B cell (primary cell): ENCODE data around the gene RSPH4A. TPM values are rescaled to one million over a fixed set of nuclear protein-coding genes. Genes with fewer than 3 reads are reported as not detected.

ENCODE experiments used
- ATAC-seq: fragments of 200-7000 bp; cut with Tn5 transposase; one replicate; pipeline ENCODE4 v1.10.0; 2021; ENCODE audit warnings: low read depth, mild to moderate bottlenecking, moderate number of reproducible peaks, moderate library complexity
- CTCF ChIA-PET: fragments of 350-600 bp; sonication (Branson Sonifier 250); formaldehyde crosslinking; loops from one replicate; lab custom pipeline; 2021; ENCODE audit warnings: antibody characterized with exemption, inconsistent platforms; lab: Charles Lee
- POLR2A ChIA-PET: fragments of 350-600 bp; sonication (Branson Sonifier 250); formaldehyde crosslinking; loops from one replicate; lab custom pipeline; 2021; ENCODE audit warnings: antibody characterized with exemption; lab: Charles Lee
- DNase-seq: peaks from one replicate; pipeline ENCODE4 v3.0.0; 2013
- H2AFZ ChIP-seq: 2 replicates; pipeline ENCODE4 v1.6.1; 2012; ENCODE audit warnings: mild to moderate bottlenecking, low read depth, low read length; ENCODE audit not compliant: insufficient read depth, poor library complexity, severe bottlenecking
- H3K27ac ChIP-seq, 2 donors: 1 replicate in 1 of 2; 2 replicates in 1 of 2; pipeline ENCODE4 v1.5.1; 2012 to 2013; ENCODE audit warnings: low read length in 2 of 2, mild to moderate bottlenecking in 2 of 2, moderate library complexity in 1 of 2
- H3K27me3 ChIP-seq, 4 experiments: fragments of 200-600 bp in 1 of 4; sonication (generic) in 1 of 4; replicated peaks in 1 of 4; 1 replicate in 2 of 4; 2 replicates in 2 of 4; pipeline versions ENCODE4 v1.6.1 to v1.7.0; 2013 to 2016; ENCODE audit warnings: low read length in 3 of 4, mild to moderate bottlenecking in 2 of 4, mixed read lengths in 1 of 4, moderate library complexity in 1 of 4; ENCODE audit not compliant: insufficient read depth in 4 of 4, control insufficient read depth in 3 of 4; ENCODE audit errors: control extremely low read depth in 1 of 4
- H3K36me3 ChIP-seq, 2 experiments: replicated peaks in 1 of 2; 1 replicate in 1 of 2; 2 replicates in 1 of 2; pipeline versions ENCODE4 v1.6.1 to v1.7.1; 2013; ENCODE audit warnings: low read length in 1 of 2; ENCODE audit not compliant: insufficient read depth in 2 of 2, control insufficient read depth in 1 of 2; ENCODE audit errors: control extremely low read depth in 1 of 2, extremely low read depth in 1 of 2
- H3K4me1 ChIP-seq, 2 donors: fragments of 200-600 bp in 1 of 2; sonication (generic) in 1 of 2; 1 replicate in 1 of 2; 2 replicates in 1 of 2; pipeline versions ENCODE4 v1.5.1 to v1.6.1; 2013 to 2017; ENCODE audit warnings: low read length in 2 of 2; ENCODE audit not compliant: control insufficient read depth in 2 of 2, insufficient read depth in 2 of 2
- H3K4me2 ChIP-seq: replicated peaks from 2 replicates; pipeline ENCODE3; 2012; ENCODE audit warnings: mild to moderate bottlenecking, low read depth, low read length; ENCODE audit not compliant: poor library complexity, severe bottlenecking
- H3K4me3 ChIP-seq, 5 experiments: fragments of 200-600 bp in 1 of 5; sonication (generic) in 1 of 5; 1 replicate in 3 of 5; 2 replicates in 2 of 5; pipeline versions ENCODE4 v1.5.1 to v1.7.0; 2011 to 2016; ENCODE audit warnings: low read length in 4 of 5, mild to moderate bottlenecking in 4 of 5, low read depth in 2 of 5, control low read depth in 1 of 5, moderate library complexity in 1 of 5; ENCODE audit not compliant: insufficient read depth in 1 of 5; ENCODE audit errors: control extremely low read depth in 1 of 5, extremely low read depth in 1 of 5
- H3K79me2 ChIP-seq: fragments of 200-600 bp; sonication (generic); one replicate; pipeline ENCODE4 v1.6.0; 2016; ENCODE audit warnings: low read length; ENCODE audit not compliant: control insufficient read depth, insufficient read depth
- H3K9ac ChIP-seq: fragments of 200-600 bp; sonication (generic); 2 replicates; pipeline ENCODE4 v1.6.1; 2017; ENCODE audit warnings: mild to moderate bottlenecking, low read length, moderate library complexity
- H3K9me3 ChIP-seq, 3 donors: one replicate each; pipeline versions ENCODE4 v1.6.1 to v1.7.1; 2013; ENCODE audit warnings: low read length in 2 of 3; ENCODE audit not compliant: control insufficient read depth in 2 of 3, insufficient read depth in 1 of 3; ENCODE audit errors: control extremely low read depth in 1 of 3
- H4K20me1 ChIP-seq: 2 replicates; pipeline ENCODE4 v1.6.0; 2012; ENCODE audit warnings: mild to moderate bottlenecking, low read length; ENCODE audit not compliant: insufficient read depth, control insufficient read depth, poor library complexity, severe bottlenecking
- H3K27ac Mint-ChIP-seq: one replicate; pipeline ENCODE4 v1.8.0; 2021; ENCODE audit warnings: mixed read lengths
- H3K27me3 Mint-ChIP-seq: one replicate; pipeline ENCODE4 v1.8.0; 2021; ENCODE audit warnings: mixed read lengths
- H3K4me1 Mint-ChIP-seq: one replicate; pipeline ENCODE4 v1.8.0; 2021; ENCODE audit warnings: mixed read lengths
- H3K4me3 Mint-ChIP-seq: one replicate; pipeline ENCODE4 v1.8.0; 2021; ENCODE audit warnings: mixed read lengths
- H3K9me3 Mint-ChIP-seq: one replicate; pipeline ENCODE4 v1.8.0; 2022; ENCODE audit warnings: mixed read lengths; ENCODE audit not compliant: insufficient read depth
- CTCF ChIP-seq: fragments of 200-600 bp; IDR thresholded peaks from one replicate; pipeline ENCODE4 v1.8.0; 2022; ENCODE audit warnings: antibody characterized with exemption, mild to moderate bottlenecking
- EZH2 ChIP-seq: IDR thresholded peaks from 2 replicates; pipeline ENCODE4 v1.6.1; 2012; ENCODE audit warnings: borderline replicate concordance, low read depth, mild to moderate bottlenecking, moderate library complexity, low read length; ENCODE audit not compliant: insufficient read depth, poor library complexity, severe bottlenecking
- WGBS: methylation state at CpG from one replicate; pipeline ENCODE4 v1.1.5; 2013; ENCODE audit warnings: missing lambda C conversion rate; ENCODE audit not compliant: insufficient coverage; 5-methylcytosine and 5-hydroxymethylcytosine counted together
- intact Hi-C: fragments of 100-400 bp; cut with micrococcal nuclease; formaldehyde crosslinking; loops from one replicate; pipeline ENCODE4 v1.10.0; 2022
- polyA plus RNA-seq: library from polyadenylated mRNA; depleted of rRNA; stranded (reverse); fragments of >200 nt; gene quantifications from 2 replicates; pipeline ENCODE4 v1.2.3, GENCODE V29; 2012
- total RNA-seq, 2 donors: library from RNA; stranded (reverse); fragments of 120-200 nt in 1 of 2; gene quantifications; 1 replicate in 1 of 2; 2 replicates in 1 of 2; pipeline versions ENCODE4 v1.2.3 to v1.2.4, GENCODE V29; 2013 to 2022

Gene RSPH4A
- total and polyA plus RNA-seq, 2 donors (not counting 1 experiment from before 2014, with no cell fraction given), result 0.25 to 0.69 TPM

GRCh38 chr6:116580198-116580597 lies 36.1 kb upstream of the RSPH4A start:
- Histone ChIP-seq H3K27ac (no peak overlapping the region), H3K9me3 (no peaks in the 10 kb centered on the region), H3K4me1 (no peaks in the 10 kb centered on the region), H3K36me3 (peaks cover 9 to 28% of the 10 kb centered on the region in 2 experiments), H3K79me2 (peaks cover 24% of the 10 kb centered on the region), H3K4me3 (no peak overlapping the region), H3K4me2 (no peak overlapping the region), H2AFZ (no peak overlapping the region), H3K9ac (no peak overlapping the region), H4K20me1 (peaks cover 4% of the 10 kb centered on the region), H3K27me3 (no peaks in the 10 kb centered on the region)
- POLR2A ChIA-PET, result no interaction called here
- no peak overlapping the region for H3K27ac Mint-ChIP-seq
- CTCF ChIA-PET, result interaction anchor here (1.4 kb wide), 1 partner anchor 9 kb away, joined by 3 read pairs; the partner anchor contains the start of gene RWDD1
- no peaks in the 10 kb centered on the region for H3K4me1 Mint-ChIP-seq
- H3K4me3 Mint-ChIP-seq, result no peak overlapping the region
- no peaks in the 10 kb centered on the region for H3K9me3 Mint-ChIP-seq
- intact Hi-C loops, result loop anchor here (5.0 kb wide), 1 partner anchor 67 kb away; no protein-coding TSS in a partner anchor
- no peak for ATAC-seq
- TF ChIP-seq EZH2 (no peak), CTCF (no peak)
- H3K27me3 Mint-ChIP-seq, result no peaks in the 10 kb centered on the region
- DNase-seq, result no peak
- 100% methylated on average over 1 of the region's 2 CpGs for WGBS

GRCh38 chr6:116586276-116586675 lies 30.0 kb upstream of the RSPH4A start:
- ChIA-PET POLR2A (no interaction called here), CTCF (no interaction called here)
- no peak overlapping the region for H2AFZ ChIP-seq
- Mint-ChIP-seq H3K4me1 (no peaks in the 10 kb centered on the region), H3K9me3 (no peaks in the 10 kb centered on the region), H3K4me3 (no peak overlapping the region), H3K27ac (no peak overlapping the region), H3K27me3 (no peaks in the 10 kb centered on the region)
- H4K20me1 ChIP-seq, result peaks cover 4% of the 10 kb centered on the region
- H3K9me3 ChIP-seq, result no peaks in the 10 kb centered on the region
- H3K4me1 ChIP-seq, result no peaks in the 10 kb centered on the region
- intact Hi-C loops, result no loop called here
- H3K79me2 ChIP-seq, result peaks cover 4% of the 10 kb centered on the region
- no peak overlapping the region for H3K9ac ChIP-seq
- TF ChIP-seq CTCF, result no peak
- no peak for TF ChIP-seq EZH2
- no peak for DNase-seq
- no peak for ATAC-seq
- H3K27ac ChIP-seq, result no peak overlapping the region
- H3K4me3 ChIP-seq, result no peak overlapping the region
- H3K36me3 ChIP-seq, result peaks cover 9 to 46% of the 10 kb centered on the region in 2 experiments
- no peaks in the 10 kb centered on the region for H3K27me3 ChIP-seq
- no peak overlapping the region for H3K4me2 ChIP-seq
